WTC11 (cell line): ENCODE measurements around the gene PLET1. TPM values are rescaled to one million over a fixed set of nuclear protein-coding genes. Genes with fewer than 3 reads are reported as not detected.
A peak's percentile ranks its signal among the peaks of the same experiment; 100 is the strongest.

Experiments used
- ATAC-seq: fragments of 200-7000 bp; cut with Tn5 transposase; 2 replicates; pipeline ENCODE4 v1.10.0; 2021; ENCODE audit warnings: mild to moderate bottlenecking, moderate library complexity
- CTCF ChIA-PET: fragments of 300-600 bp; sonication (Branson Sonifier 250); formaldehyde crosslinking; loops from one replicate; lab custom pipeline; 2021; ENCODE audit warnings: antibody characterized with exemption; lab: Charles Lee
- POLR2A ChIA-PET: fragments of 350-600 bp; sonication (Branson Sonifier 250); formaldehyde crosslinking; loops from one replicate; lab custom pipeline; 2021; ENCODE audit warnings: antibody characterized with exemption; lab: Charles Lee
- DNase-seq: peaks from one replicate; pipeline ENCODE4 v3.0.0; 2021; ENCODE audit warnings: low spot score
- H3K27ac Mint-ChIP-seq: 2 replicates; pipeline ENCODE4 v1.8.0; 2021; ENCODE audit warnings: mixed read lengths
- H3K27me3 Mint-ChIP-seq: 2 replicates; pipeline ENCODE4 v1.8.0; 2021; ENCODE audit warnings: low read depth, mild to moderate bottlenecking, moderate library complexity, mixed read lengths
- H3K36me3 Mint-ChIP-seq: 2 replicates; pipeline ENCODE4 v1.8.0; 2021; ENCODE audit warnings: mixed read lengths
- H3K4me1 Mint-ChIP-seq: 2 replicates; pipeline ENCODE4 v1.8.0; 2022; ENCODE audit warnings: mixed read lengths
- H3K4me3 Mint-ChIP-seq: 2 replicates; pipeline ENCODE4 v1.8.0; 2021; ENCODE audit warnings: mild to moderate bottlenecking, moderate library complexity, mixed read lengths
- H3K9me3 Mint-ChIP-seq: 2 replicates; pipeline ENCODE4 v1.8.0; 2021; ENCODE audit warnings: mixed read lengths
- CREB1 ChIP-seq: sonication (generic); formaldehyde crosslinking; IDR thresholded peaks from 2 replicates; pipeline ENCODE4 v1.8.0; 2023; ENCODE audit warnings: mild to moderate bottlenecking, missing genetic modification reagents
- HMGA2 ChIP-seq: fragments of 250-450 bp; sonication (Bioruptor Pico); IDR thresholded peaks from 2 replicates; pipeline ENCODE4 v1.4.0; 2021; ENCODE audit warnings: mild to moderate bottlenecking, moderate library complexity
- JAZF1 ChIP-seq: fragments of 250-450 bp; sonication (Bioruptor Pico); IDR thresholded peaks from 2 replicates; pipeline ENCODE4 v1.9.0; 2021; ENCODE audit warnings: moderate library complexity, mild to moderate bottlenecking, inconsistent platforms
- OVOL2 ChIP-seq: fragments of 250-450 bp; sonication (Bioruptor Pico); IDR thresholded peaks from 2 replicates; pipeline ENCODE4 v1.9.0; 2021; ENCODE audit warnings: mild to moderate bottlenecking, borderline replicate concordance
- SMAD4 ChIP-seq: sonication (generic); formaldehyde crosslinking; IDR thresholded peaks from 2 replicates; pipeline ENCODE4 v1.8.0; 2022; ENCODE audit warnings: mild to moderate bottlenecking, missing genetic modification reagents
- SOX15 ChIP-seq: fragments of 250-450 bp; sonication (Bioruptor Pico); IDR thresholded peaks from 2 replicates; pipeline ENCODE4 v1.9.0; 2021; ENCODE audit warnings: mild to moderate bottlenecking
- TEAD1 ChIP-seq: sonication (generic); formaldehyde crosslinking; IDR thresholded peaks from 2 replicates; pipeline ENCODE4 v1.8.0; 2022; ENCODE audit warnings: mild to moderate bottlenecking, missing genetic modification reagents
- ZNF416 ChIP-seq: fragments of 250-450 bp; sonication (Bioruptor Pico); IDR thresholded peaks from 2 replicates; pipeline ENCODE4 v1.9.0; 2021; ENCODE audit warnings: mild to moderate bottlenecking, inconsistent platforms
- ZNF423 ChIP-seq: fragments of 250-450 bp; sonication (Bioruptor Pico); IDR thresholded peaks from 2 replicates; pipeline ENCODE4 v2.1.2; 2022; ENCODE audit warnings: mild to moderate bottlenecking, moderate library complexity
- total RNA-seq: library from RNA; stranded (reverse); gene quantifications from 3 replicates; pipeline ENCODE4 v1.2.3, GENCODE V29; 2021
- TF ChIP-seq, protein P1 (sequence below): fragments of 250-450 bp; sonication (Bioruptor Pico); IDR thresholded peaks from 2 replicates; pipeline ENCODE4 v1.9.0; 2021; ENCODE audit warnings: mild to moderate bottlenecking
- TF ChIP-seq, protein P2 (sequence below): sonication (generic); formaldehyde crosslinking; IDR thresholded peaks from 2 replicates; pipeline ENCODE4 v1.8.1; 2022; ENCODE audit warnings: missing genetic modification reagents, borderline replicate concordance
- TF ChIP-seq, protein P3 (sequence below): sonication (generic); formaldehyde crosslinking; IDR thresholded peaks from 2 replicates; pipeline ENCODE4 v1.8.1; 2023; ENCODE audit warnings: mild to moderate bottlenecking, moderate library complexity, missing genetic modification reagents
- TF ChIP-seq, protein P4 (sequence below): fragments of 200-600 bp; IDR thresholded peaks from 2 replicates; pipeline ENCODE4 v1.8.0; 2022; ENCODE audit warnings: antibody characterized with exemption
- TF ChIP-seq, protein P5 (sequence below): sonication (generic); formaldehyde crosslinking; IDR thresholded peaks from 2 replicates; pipeline ENCODE4 v1.8.1; 2022; ENCODE audit warnings: low read depth, mild to moderate bottlenecking, moderate library complexity, missing genetic modification reagents, borderline replicate concordance
- TF ChIP-seq, protein P6 (sequence below): sonication (generic); formaldehyde crosslinking; IDR thresholded peaks from 2 replicates; pipeline ENCODE4 v1.8.1; 2023; ENCODE audit warnings: mild to moderate bottlenecking, missing genetic modification reagents
- TF ChIP-seq, protein P7 (sequence below): sonication (generic); formaldehyde crosslinking; IDR thresholded peaks from 2 replicates; pipeline ENCODE4 v1.8.1; 2022; ENCODE audit warnings: mild to moderate bottlenecking, moderate library complexity, missing genetic modification reagents

Gene PLET1
- total RNA-seq, 1 experiment from 2014 or later, result not detected

DNA sequence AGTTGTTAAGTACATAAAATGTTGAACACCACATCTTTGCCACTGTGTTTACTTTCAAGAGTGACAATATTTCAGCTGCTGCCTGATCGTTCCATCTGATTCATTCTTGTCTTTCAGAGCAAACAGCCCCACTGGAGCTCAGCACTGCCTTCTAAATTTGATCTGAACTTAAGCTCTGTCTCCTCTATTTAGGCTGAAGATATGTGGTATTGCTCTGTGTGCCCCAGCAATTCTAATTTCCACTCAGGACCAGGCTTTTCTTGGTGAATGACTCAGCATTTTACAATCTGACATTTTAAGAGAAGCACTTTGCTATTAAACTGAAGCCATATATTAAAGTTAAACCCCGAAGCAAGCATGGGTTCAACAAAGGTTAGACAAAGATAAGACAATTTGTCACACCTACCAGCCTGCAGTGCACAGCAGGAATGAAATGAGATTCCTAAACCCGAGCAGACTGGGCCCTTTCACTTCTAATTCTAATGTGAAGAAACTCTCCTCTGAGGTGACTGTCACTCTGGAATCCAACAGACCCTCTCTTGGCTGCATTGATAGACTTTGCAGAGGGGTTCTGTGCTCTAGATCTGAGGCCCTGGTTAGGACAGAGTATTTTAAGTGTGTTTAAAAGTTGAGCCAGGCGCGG lies 41.7 kb upstream of the PLET1 start:
- no peaks in the 10 kb centered on the region for H3K27me3 Mint-ChIP-seq
- no peaks in the 10 kb centered on the region for H3K9me3 Mint-ChIP-seq
- H3K4me3 Mint-ChIP-seq, result no peak overlapping the region
- ChIA-PET CTCF (interaction anchor here (1.3 kb wide), 1 partner anchor 9 kb away, joined by 3 read pairs; no protein-coding TSS in a partner anchor), POLR2A (no interaction called here)
- TF ChIP-seq ZNF423, result no peak
- no peak for TF ChIP-seq CREB1
- TF ChIP-seq, protein P1, sequence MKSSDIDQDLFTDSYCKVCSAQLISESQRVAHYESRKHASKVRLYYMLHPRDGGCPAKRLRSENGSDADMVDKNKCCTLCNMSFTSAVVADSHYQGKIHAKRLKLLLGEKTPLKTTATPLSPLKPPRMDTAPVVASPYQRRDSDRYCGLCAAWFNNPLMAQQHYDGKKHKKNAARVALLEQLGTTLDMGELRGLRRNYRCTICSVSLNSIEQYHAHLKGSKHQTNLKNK (CRISPR knock-in tag), result no peak
- TF ChIP-seq, protein P2, sequence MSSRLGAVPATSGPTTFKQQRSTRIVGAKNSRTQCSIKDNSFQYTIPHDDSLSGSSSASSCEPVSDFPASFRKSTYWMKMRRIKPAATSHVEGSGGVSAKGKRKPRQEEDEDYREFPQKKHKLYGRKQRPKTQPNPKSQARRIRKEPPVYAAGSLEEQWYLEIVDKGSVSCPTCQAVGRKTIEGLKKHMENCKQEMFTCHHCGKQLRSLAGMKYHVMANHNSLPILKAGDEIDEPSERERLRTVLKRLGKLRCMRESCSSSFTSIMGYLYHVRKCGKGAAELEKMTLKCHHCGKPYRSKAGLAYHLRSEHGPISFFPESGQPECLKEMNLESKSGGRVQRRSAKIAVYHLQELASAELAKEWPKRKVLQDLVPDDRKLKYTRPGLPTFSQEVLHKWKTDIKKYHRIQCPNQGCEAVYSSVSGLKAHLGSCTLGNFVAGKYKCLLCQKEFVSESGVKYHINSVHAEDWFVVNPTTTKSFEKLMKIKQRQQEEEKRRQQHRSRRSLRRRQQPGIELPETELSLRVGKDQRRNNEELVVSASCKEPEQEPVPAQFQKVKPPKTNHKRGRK (CRISPR knock-in tag), result no peak
- TF ChIP-seq, protein P3, sequence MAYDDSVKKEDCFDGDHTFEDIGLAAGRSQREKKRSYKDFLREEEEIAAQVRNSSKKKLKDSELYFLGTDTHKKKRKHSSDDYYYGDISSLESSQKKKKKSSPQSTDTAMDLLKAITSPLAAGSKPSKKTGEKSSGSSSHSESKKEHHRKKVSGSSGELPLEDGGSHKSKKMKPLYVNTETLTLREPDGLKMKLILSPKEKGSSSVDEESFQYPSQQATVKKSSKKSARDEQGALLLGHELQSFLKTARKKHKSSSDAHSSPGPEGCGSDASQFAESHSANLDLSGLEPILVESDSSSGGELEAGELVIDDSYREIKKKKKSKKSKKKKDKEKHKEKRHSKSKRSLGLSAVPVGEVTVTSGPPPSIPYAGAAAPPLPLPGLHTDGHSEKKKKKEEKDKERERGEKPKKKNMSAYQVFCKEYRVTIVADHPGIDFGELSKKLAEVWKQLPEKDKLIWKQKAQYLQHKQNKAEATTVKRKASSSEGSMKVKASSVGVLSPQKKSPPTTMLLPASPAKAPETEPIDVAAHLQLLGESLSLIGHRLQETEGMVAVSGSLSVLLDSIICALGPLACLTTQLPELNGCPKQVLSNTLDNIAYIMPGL, result no peak
- no peak for TF ChIP-seq JAZF1 (CRISPR knock-in tag)
- TF ChIP-seq, protein P4, sequence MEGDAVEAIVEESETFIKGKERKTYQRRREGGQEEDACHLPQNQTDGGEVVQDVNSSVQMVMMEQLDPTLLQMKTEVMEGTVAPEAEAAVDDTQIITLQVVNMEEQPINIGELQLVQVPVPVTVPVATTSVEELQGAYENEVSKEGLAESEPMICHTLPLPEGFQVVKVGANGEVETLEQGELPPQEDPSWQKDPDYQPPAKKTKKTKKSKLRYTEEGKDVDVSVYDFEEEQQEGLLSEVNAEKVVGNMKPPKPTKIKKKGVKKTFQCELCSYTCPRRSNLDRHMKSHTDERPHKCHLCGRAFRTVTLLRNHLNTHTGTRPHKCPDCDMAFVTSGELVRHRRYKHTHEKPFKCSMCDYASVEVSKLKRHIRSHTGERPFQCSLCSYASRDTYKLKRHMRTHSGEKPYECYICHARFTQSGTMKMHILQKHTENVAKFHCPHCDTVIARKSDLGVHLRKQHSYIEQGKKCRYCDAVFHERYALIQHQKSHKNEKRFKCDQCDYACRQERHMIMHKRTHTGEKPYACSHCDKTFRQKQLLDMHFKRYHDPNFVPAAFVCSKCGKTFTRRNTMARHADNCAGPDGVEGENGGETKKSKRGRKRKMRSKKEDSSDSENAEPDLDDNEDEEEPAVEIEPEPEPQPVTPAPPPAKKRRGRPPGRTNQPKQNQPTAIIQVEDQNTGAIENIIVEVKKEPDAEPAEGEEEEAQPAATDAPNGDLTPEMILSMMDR, result no peak
- no peak for TF ChIP-seq SMAD4
- TF ChIP-seq, protein P5, sequence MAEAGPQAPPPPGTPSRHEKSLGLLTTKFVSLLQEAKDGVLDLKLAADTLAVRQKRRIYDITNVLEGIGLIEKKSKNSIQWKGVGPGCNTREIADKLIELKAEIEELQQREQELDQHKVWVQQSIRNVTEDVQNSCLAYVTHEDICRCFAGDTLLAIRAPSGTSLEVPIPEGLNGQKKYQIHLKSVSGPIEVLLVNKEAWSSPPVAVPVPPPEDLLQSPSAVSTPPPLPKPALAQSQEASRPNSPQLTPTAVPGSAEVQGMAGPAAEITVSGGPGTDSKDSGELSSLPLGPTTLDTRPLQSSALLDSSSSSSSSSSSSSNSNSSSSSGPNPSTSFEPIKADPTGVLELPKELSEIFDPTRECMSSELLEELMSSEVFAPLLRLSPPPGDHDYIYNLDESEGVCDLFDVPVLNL, result no peak
- no peak for TF ChIP-seq OVOL2
- TF ChIP-seq, protein P6, sequence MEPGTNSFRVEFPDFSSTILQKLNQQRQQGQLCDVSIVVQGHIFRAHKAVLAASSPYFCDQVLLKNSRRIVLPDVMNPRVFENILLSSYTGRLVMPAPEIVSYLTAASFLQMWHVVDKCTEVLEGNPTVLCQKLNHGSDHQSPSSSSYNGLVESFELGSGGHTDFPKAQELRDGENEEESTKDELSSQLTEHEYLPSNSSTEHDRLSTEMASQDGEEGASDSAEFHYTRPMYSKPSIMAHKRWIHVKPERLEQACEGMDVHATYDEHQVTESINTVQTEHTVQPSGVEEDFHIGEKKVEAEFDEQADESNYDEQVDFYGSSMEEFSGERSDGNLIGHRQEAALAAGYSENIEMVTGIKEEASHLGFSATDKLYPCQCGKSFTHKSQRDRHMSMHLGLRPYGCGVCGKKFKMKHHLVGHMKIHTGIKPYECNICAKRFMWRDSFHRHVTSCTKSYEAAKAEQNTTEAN, result no peak
- TF ChIP-seq TEAD1, result no peak
- no peak for TF ChIP-seq SOX15 (CRISPR knock-in tag)
- TF ChIP-seq HMGA2 (CRISPR knock-in tag), result no peak
- TF ChIP-seq, protein P7, sequence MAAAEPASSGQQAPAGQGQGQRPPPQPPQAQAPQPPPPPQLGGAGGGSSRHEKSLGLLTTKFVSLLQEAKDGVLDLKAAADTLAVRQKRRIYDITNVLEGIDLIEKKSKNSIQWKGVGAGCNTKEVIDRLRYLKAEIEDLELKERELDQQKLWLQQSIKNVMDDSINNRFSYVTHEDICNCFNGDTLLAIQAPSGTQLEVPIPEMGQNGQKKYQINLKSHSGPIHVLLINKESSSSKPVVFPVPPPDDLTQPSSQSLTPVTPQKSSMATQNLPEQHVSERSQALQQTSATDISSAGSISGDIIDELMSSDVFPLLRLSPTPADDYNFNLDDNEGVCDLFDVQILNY (CRISPR knock-in tag), result no peak
- TF ChIP-seq ZNF416 (CRISPR knock-in tag), result no peak
- ATAC-seq, result peak; percentile 14; the same call in 1 of the 2 replicates
- no peak overlapping the region; the same call in 1 of the 2 replicates for H3K27ac Mint-ChIP-seq
- no peaks in the 10 kb centered on the region for H3K36me3 Mint-ChIP-seq
- DNase-seq, result no peak
- peaks cover 39% of the 10 kb centered on the region for H3K4me1 Mint-ChIP-seq
